HepG2 (cell line): ENCODE results near the gene P4HB. TPM values are rescaled to one million over a fixed set of nuclear protein-coding genes. Genes with fewer than 3 reads are reported as not detected.

Experiments
- BRF2 ChIP-seq: sonication (generic); formaldehyde crosslinking; IDR thresholded peaks from 2 replicates; pipeline ENCODE4 v1.8.1; 2022; ENCODE audit warnings: mild to moderate bottlenecking, missing genetic modification reagents
- CAMTA2 ChIP-seq: sonication (generic); formaldehyde crosslinking; IDR thresholded peaks from 2 replicates; pipeline ENCODE4 v1.4.0; 2020; ENCODE audit warnings: mild to moderate bottlenecking, missing genetic modification reagents, borderline replicate concordance
- CCAR2 ChIP-seq: fragments of 200-400 bp; formaldehyde crosslinking; optimal IDR thresholded peaks from 2 replicates; pipeline ENCODE3; 2018; ENCODE audit warnings: low read depth, mild to moderate bottlenecking, low read length, moderate library complexity
- CENPX ChIP-seq: sonication (generic); formaldehyde crosslinking; IDR thresholded peaks from 2 replicates; pipeline ENCODE4 v1.9.0; 2021; ENCODE audit warnings: mild to moderate bottlenecking, missing genetic modification reagents, moderate library complexity
- DMTF1 ChIP-seq: sonication (generic); formaldehyde crosslinking; IDR thresholded peaks from 2 replicates; pipeline ENCODE4 v1.4.0; 2020; ENCODE audit warnings: mild to moderate bottlenecking, missing genetic modification reagents
- FOXK2 ChIP-seq: fragments of 450-650 bp; IDR thresholded peaks from 2 replicates; pipeline ENCODE4 v1.6.1; 2016
- JUN ChIP-seq: sonication (generic); formaldehyde crosslinking; IDR thresholded peaks from 2 replicates; pipeline ENCODE4 v1.4.0; 2020; ENCODE audit warnings: mild to moderate bottlenecking, missing genetic modification reagents
- MTERF4 ChIP-seq: sonication (generic); formaldehyde crosslinking; IDR thresholded peaks from 2 replicates; pipeline ENCODE4 v1.8.0; 2023; ENCODE audit warnings: mild to moderate bottlenecking, missing genetic modification reagents
- NFE2 ChIP-seq: sonication (generic); formaldehyde crosslinking; IDR thresholded peaks from 2 replicates; pipeline ENCODE4 v1.4.0; 2020; ENCODE audit warnings: missing genetic modification reagents
- POLR2A ChIP-seq, 2 experiments: IDR thresholded peaks; 2 replicates each; pipeline ENCODE4 v1.6.1; 2011; ENCODE audit warnings: low read depth in 2 of 2, low read length in 2 of 2, mild to moderate bottlenecking in 1 of 2, moderate library complexity in 1 of 2; ENCODE audit not compliant: insufficient read depth in 1 of 2
- RBM39 ChIP-seq: fragments of 200-400 bp; formaldehyde crosslinking; IDR thresholded peaks from one replicate; pipeline ENCODE4 v1.6.1; 2018; ENCODE audit warnings: antibody characterized with exemption, mild to moderate bottlenecking, low read depth, low read length; ENCODE audit not compliant: poor library complexity, severe bottlenecking
- REL ChIP-seq: sonication (generic); formaldehyde crosslinking; conservative IDR thresholded peaks from 2 replicates; pipeline ENCODE4 v1.8.0; 2022; ENCODE audit warnings: mild to moderate bottlenecking, missing genetic modification reagents, moderate library complexity
- SALL1 ChIP-seq: sonication (generic); formaldehyde crosslinking; IDR thresholded peaks from 2 replicates; pipeline ENCODE4 v1.8.0; 2022; ENCODE audit warnings: mild to moderate bottlenecking, missing genetic modification reagents
- U2AF2 ChIP-seq: fragments of 200-400 bp; formaldehyde crosslinking; IDR thresholded peaks from 2 replicates; pipeline ENCODE4 v1.6.1; 2017; ENCODE audit warnings: low read depth, mild to moderate bottlenecking, low read length
- ZBTB26 ChIP-seq: IDR thresholded peaks from 2 replicates; pipeline ENCODE4 v1.6.1; 2016; ENCODE audit warnings: missing compliant biosample characterization, missing genetic modification reagents, borderline replicate concordance
- ZBTB8A ChIP-seq: sonication (generic); formaldehyde crosslinking; IDR thresholded peaks from 2 replicates; pipeline ENCODE4 v1.4.0; 2020; ENCODE audit warnings: mild to moderate bottlenecking, low read depth, missing genetic modification reagents, borderline replicate concordance
- ZNF143 ChIP-seq: sonication (generic); formaldehyde crosslinking; IDR thresholded peaks from 2 replicates; pipeline ENCODE4 v1.4.0; 2020; ENCODE audit warnings: missing genetic modification reagents
- ZNF180 ChIP-seq: sonication (generic); formaldehyde crosslinking; IDR thresholded peaks from 2 replicates; pipeline ENCODE4 v1.4.0; 2020; ENCODE audit warnings: low read depth, missing genetic modification reagents, borderline replicate concordance
- ZNF468 ChIP-seq: sonication (generic); formaldehyde crosslinking; IDR thresholded peaks from 2 replicates; pipeline ENCODE4 v1.8.0; 2022; ENCODE audit warnings: mild to moderate bottlenecking, moderate library complexity, missing genetic modification reagents
- ZNF720 ChIP-seq: sonication (generic); formaldehyde crosslinking; IDR thresholded peaks from 2 replicates; pipeline ENCODE4 v1.4.0; 2020; ENCODE audit warnings: missing genetic modification reagents
- ZNF746 ChIP-seq: sonication (generic); formaldehyde crosslinking; IDR thresholded peaks from 2 replicates; pipeline ENCODE4 v1.8.0; 2022; ENCODE audit warnings: mild to moderate bottlenecking, missing genetic modification reagents
- ZNF747 ChIP-seq: sonication (generic); formaldehyde crosslinking; IDR thresholded peaks from 2 replicates; pipeline ENCODE4 v1.8.1; 2023; ENCODE audit warnings: missing genetic modification reagents, mild to moderate bottlenecking, borderline replicate concordance
- ZSCAN30 ChIP-seq: sonication (generic); formaldehyde crosslinking; IDR thresholded peaks from 2 replicates; pipeline ENCODE4 v1.5.0; 2020; ENCODE audit warnings: mild to moderate bottlenecking, missing genetic modification reagents
- polyA plus RNA-seq, 8 experiments: library from polyadenylated mRNA; depleted of rRNA in 3 of 8; stranded (reverse) in 7 of 8; unstranded in 1 of 8; fragments of >200 nt; fragmentation: Illumina TruSeq in 4 of 8; extraction: Trizol in 4 of 8; gene quantifications; 2 replicates each; pipeline versions ENCODE4 v1.2.1 to v1.2.3, GENCODE V29; 2011 to 2016; ENCODE audit warnings: low read depth in 4 of 8, missing spikeins in 1 of 8, mixed read lengths in 1 of 8; ENCODE audit not compliant: insufficient read depth in 1 of 8
- total RNA-seq, 5 experiments: library from RNA; depleted of rRNA; stranded (reverse); fragments of >200 nt; fragmentation: Illumina TruSeq; extraction: Trizol; gene quantifications; 2 replicates each; pipeline ENCODE4 v1.2.3, GENCODE V29; 2016; ENCODE audit warnings: low read depth in 1 of 5

P4HB gene
- total and polyA plus RNA-seq, 2 of the 13 experiments (the other 11 are each of a cell fraction or from before 2014, with no cell fraction given), result 185 to 782 TPM

- TF ChIP-seq BRF2 (CRISPR knock-in tag) (no peak), MTERF4 (CRISPR knock-in tag) (no peak), NFE2 (CRISPR knock-in tag) (no peak), REL (CRISPR knock-in tag) (no peak), CAMTA2 (CRISPR knock-in tag) (no peak), RBM39 (no peak), ZSCAN30 (CRISPR knock-in tag) (no peak), ZNF143 (0 out of 2 replicates have a peak, but pooled peaks have one; percentile 12), ZBTB8A (no peak), ZNF747 (CRISPR knock-in tag) (peak; percentile 39; the same call in 1 of the 2 replicates), ZNF720 (CRISPR knock-in tag) (no peak), CENPX (CRISPR knock-in tag) (no peak), DMTF1 (CRISPR knock-in tag) (no peak), CCAR2 (no peak), U2AF2 (no peak), JUN (no peak), ZNF180 (CRISPR knock-in tag) (no peak), ZBTB26 (no peak), FOXK2 (no peak), POLR2A (IDR thresholded peaks at IDR 0.05; ENCODE audit: insufficient read depth in 1 of 2, low read depth in 2 of 2, low read length in 2 of 2) (peak in 1 of 2 experiments; percentile 18; a peak in 1 of 4 replicates), ZNF468 (no peak), SALL1 (CRISPR knock-in tag) (no peak), ZNF746 (peak; percentile 28; the same call in 1 of the 2 replicates)
These were observed 47.1 kb upstream of the P4HB start (continued) for GRCh38 chr17:81907219-81908145.
